ENCODE results near the gene TRIM66.

The TRIM66 gene

GRCh38 chr11:8712506-8712905 is 30.0 kb upstream of the TRIM66 start:
- no peak for DNase-seq

- DNase-seq, result no peak
These were observed 29.5 kb upstream of the TRIM66 start for GRCh38 chr11:8711895-8712442.

DNA sequence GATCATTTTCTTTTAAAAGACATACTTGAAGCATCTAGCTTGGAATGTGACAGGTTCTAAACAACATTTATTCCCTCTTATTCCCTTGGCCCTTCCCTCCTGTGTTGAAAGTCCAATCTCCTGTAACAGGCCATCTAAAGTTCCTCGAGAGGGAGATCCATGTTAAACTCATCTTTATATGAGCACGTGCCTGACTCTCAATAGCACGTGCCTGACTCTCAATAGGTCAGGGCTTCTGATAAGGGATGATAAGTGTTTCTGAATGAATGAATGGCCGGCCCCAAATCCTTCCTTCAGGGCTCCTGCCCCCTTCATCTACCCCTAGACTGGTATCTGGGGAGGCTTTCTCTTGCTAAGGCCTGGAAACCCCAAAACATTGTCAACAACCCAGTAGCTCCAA is 27.3 kb upstream of the TRIM66 start:
- DNase-seq, result no peak

- DNase-seq, result no peak
These were observed 26.7 kb upstream of the TRIM66 start for GRCh38 chr11:8709002-8709672.

- no peak for DNase-seq
These were observed 25.2 kb upstream of the TRIM66 start for GRCh38 chr11:8707541-8708191.

DNA sequence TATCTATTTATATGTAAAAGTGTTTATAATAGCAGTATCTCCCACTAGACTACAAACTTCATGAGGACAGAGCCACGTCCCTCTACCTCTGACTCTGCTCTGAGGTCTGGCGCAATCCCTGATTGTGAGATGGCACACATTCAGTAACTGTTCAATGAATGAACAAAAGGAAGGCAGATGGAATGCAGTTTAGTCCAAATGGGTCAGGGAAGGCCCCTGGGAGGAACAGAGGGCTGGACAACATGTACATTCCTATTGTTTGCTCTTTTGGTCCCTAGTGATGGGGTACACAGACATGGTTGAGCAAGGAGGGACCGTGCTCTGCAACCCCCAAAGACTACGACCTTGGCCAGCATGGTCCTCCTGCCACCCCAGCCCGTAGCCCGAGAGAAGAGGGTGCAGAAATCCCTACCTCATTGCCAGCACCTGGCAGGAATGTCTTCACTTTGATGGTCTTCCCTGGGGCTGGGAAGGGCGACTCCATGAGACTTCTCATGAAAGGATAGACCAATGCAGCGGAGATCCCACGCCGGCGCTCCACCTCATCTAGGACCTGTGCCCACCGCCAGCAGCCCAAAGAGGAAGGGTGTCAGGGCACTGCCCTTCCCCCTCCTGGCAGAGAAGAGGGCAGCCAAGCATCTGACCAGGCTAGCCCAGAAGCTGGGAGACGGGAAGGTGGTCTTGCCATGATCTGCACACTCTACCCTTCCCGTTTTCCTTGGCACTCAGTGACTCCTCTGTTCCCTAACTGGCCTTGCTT is 24.4 kb upstream of the TRIM66 start:
- DNase-seq, result no peak

GRCh38 chr11:8705146-8705545 is 22.7 kb upstream of the TRIM66 start:
- no peak for DNase-seq

DNA sequence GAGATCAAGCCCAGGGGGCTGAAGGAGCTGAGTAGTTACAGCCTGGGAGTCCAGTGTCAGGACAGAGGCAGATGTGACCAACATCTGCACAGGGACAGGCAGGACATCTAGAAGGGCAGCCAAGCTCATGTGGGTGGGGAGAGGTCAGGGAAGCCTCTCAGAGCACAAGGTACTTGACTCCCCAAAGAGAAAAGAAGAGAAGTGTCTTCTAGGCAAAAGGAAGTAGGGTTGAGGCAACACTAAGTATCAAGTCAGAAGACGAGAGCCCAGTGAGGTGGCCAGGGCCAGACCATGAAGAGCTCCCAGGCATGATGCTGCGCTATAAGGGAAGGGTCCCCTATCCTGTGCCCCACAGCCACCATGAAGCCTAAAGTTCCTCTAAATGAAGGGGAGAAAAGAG is 21.7 kb upstream of the TRIM66 start:
- DNase-seq, result no peak

GRCh38 chr11:8702598-8702915 is 20.1 kb upstream of the TRIM66 start:
- DNase-seq, result no peak

- no peak for DNase-seq
These were observed 19.6 kb upstream of the TRIM66 start for GRCh38 chr11:8701891-8702597.

- no peak for DNase-seq
These were observed 17.4 kb upstream of the TRIM66 start for GRCh38 chr11:8699903-8700302.

DNA sequence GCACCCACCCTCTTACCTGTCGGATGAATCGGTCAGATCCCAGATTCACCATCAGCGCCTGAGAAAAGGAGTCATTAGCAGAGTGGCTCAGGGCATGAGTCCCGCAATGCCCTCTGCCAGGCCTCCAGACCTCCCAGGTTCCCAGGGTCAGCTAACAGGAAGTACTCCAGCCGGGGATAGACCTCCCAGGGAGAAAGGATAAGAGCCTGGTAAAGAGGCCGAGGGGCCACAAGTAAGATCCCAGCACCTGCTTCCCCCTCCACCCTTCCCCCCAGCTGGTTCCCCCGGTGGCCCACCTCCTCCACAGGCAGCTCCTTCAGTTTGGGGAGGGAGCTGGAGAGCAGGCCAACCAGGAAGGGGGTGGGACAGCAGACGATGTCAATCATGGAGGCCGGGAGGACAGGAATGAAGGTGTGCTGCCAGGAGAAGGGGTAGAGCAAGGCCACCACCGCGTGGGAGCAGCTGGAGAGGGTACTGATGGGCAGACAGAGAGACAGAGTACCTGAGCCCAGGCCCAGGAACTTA is 16.5 kb upstream of the TRIM66 start:
- no peak for DNase-seq

DNA sequence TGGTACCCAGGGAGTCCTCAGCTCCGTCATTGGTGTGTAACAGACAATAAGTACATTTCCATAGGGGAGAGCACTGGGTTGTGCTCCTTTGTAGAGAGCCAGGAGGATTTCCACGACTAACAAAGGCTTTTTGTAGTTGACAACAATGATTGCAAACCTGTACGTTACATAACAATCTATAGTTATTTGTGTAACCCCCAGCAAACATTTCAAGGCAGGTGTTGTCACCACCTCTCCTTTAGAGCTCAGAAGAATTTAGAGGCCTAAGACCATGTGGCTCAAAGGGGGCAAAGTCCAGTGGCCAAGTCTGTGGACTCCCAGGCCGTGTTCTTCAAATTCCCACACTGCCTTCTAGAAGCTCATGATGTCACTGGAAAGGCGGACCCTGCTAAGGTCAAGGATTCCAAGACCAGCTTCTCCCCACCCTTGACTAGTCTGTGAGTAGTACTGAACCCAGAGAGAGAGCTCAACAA is 15.9 kb upstream of the TRIM66 start:
- no peak for DNase-seq

DNA sequence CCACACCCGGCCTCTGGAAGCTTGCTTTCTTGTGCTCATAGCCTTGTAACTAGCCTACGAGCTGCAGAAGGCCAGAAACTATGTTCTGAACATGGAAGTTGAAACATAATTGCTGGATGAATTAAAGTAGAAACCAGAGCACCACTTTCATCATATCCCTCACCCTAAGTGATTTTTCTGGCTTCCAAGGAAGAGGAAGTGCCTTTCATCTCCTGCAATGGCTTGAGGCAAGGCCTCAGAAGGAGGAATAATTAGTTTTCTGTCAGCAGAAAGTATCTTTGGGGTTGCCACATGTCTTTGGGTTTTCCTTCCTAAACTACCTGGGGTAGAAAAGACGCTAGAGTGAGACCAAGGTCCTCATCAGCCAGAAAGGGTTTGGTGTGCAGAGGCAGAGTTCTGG is 14.6 kb upstream of the TRIM66 start:
- no peak for DNase-seq

DNA sequence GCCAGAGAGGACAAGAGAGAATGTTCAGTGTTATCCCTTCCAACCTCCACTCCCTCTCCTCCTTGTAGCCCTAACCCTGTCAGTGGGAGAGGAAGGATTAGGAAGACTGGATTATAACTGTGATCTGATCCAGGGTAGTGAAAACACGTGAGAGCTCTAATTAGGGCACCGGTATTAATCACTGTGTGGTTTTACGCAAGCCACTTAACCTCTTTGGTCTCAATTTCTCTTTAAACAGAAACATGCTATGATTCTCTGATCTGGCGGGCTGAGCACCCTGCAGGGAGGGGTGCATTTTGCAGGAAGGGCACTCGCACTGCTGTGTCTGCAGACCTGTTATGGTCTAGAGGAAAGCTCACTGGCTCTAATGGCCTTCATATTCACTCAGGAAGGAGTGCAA is 11.7 kb upstream of the TRIM66 start:
- no peak for DNase-seq

DNA sequence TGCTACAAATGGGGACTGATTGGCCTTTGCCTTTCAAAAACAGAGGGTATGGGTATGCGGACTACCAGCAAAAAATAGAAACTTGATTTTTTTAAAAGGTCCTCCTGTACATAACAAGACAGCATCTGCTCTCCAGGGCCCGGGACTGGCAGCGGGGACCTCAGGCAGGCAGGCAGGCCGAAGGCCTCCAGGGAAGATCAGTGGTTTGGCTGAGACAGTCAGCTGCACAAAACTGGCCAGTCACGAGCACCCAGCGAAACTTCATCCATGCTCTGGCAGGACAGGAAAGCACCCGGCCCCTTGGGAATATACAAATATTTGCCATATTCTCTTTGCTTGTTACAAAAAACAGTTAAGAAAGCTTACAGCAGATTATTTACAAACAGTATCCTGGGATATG is 11.1 kb upstream of the TRIM66 start:
- no peak for DNase-seq

- no peak for DNase-seq
These were observed 10.6 kb upstream of the TRIM66 start for GRCh38 chr11:8693010-8693551.

GRCh38 chr11:8692417-8692816 is 10.0 kb upstream of the TRIM66 start:
- DNase-seq, result no peak

DNA sequence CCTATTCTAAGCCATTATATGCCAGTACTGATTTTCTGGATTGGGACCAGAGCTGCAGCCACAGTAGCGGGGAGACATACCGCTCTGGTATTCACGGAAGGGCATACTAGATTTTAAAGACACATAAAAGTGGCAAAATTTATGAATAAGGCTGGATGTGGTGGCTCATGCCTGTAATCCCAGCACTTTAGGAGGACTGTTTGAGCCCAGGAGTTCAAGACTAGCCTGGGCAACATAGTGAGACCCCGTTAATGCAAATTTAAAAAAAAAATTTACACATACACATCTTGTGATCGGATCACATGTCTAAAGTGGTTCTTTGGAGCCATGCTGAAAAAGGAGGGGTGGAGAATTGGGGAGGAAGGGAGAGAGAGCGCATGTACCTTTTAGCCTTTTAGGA is 9.1 kb upstream of the TRIM66 start:
- DNase-seq, result no peak

- no peak for DNase-seq
These were observed 8.2 kb upstream of the TRIM66 start for GRCh38 chr11:8690374-8691342.

GRCh38 chr11:8689726-8690255 is 7.3 kb upstream of the TRIM66 start:
- DNase-seq, result no peak

All from stimulated activated CD4-positive, alpha-beta T cell treated with anti-CD3 and anti-CD28 coated beads, Interleukin-2, amount 100 ng/mL, for 24 hours (primary cell).